Neuronal stem cell (in vitro differentiated cells): Measurements from ENCODE around the gene PAQR7.

Experiments
- DNase-seq: peaks from one replicate; pipeline ENCODE4 v3.0.0-alpha.2; 2013; ENCODE audit warnings: low spot score
- H2AFZ ChIP-seq: one replicate; pipeline ENCODE4 v1.6.1; 2013; ENCODE audit warnings: mild to moderate bottlenecking, low read length, inconsistent platforms
- H2AK5ac ChIP-seq: 2 replicates; pipeline ENCODE4 v1.6.1; 2013; ENCODE audit warnings: low read depth, mild to moderate bottlenecking, inconsistent platforms, low read length, moderate library complexity, mixed read lengths
- H2BK120ac ChIP-seq: 2 replicates; pipeline ENCODE4 v1.6.1; 2013; ENCODE audit warnings: low read depth, mild to moderate bottlenecking, inconsistent platforms, low read length, moderate library complexity, mixed read lengths
- H2BK12ac ChIP-seq: one replicate; pipeline ENCODE4 v1.6.1; 2013; ENCODE audit warnings: low read length, inconsistent platforms
- H2BK15ac ChIP-seq: 2 replicates; pipeline ENCODE4 v1.6.1; 2013; ENCODE audit warnings: mild to moderate bottlenecking, low read length, inconsistent platforms, mixed read lengths
- H2BK5ac ChIP-seq: one replicate; pipeline ENCODE4 v1.6.1; 2013; ENCODE audit warnings: inconsistent platforms, mild to moderate bottlenecking, low read length, moderate library complexity
- H3K14ac ChIP-seq: one replicate; pipeline ENCODE4 v1.6.1; 2013; ENCODE audit warnings: low read length, inconsistent platforms
- H3K18ac ChIP-seq: 2 replicates; pipeline ENCODE4 v1.6.1; 2013; ENCODE audit warnings: low read length, inconsistent platforms
- H3K23ac ChIP-seq: 2 replicates; pipeline ENCODE4 v1.6.1; 2013; ENCODE audit warnings: low read depth, mild to moderate bottlenecking, mixed read lengths, low read length, inconsistent platforms; ENCODE audit not compliant: poor library complexity
- H3K27ac ChIP-seq: replicated peaks from 3 replicates; pipeline ENCODE4 v1.5.1; 2013; ENCODE audit warnings: low read length, inconsistent platforms
- H3K27me3 ChIP-seq, 3 experiments: 2 replicates each; pipeline ENCODE4 v1.6.1; 2013; ENCODE audit warnings: low read length in 3 of 3, mild to moderate bottlenecking in 2 of 3, inconsistent platforms in 1 of 3, low read depth in 1 of 3, mixed read lengths in 1 of 3, moderate library complexity in 1 of 3; ENCODE audit not compliant: control insufficient read depth in 3 of 3, insufficient read depth in 3 of 3
- H3K36me3 ChIP-seq, 2 donors: replicated peaks in 1 of 2; 2 replicates each; pipeline ENCODE4 v1.6.1; 2013; ENCODE audit warnings: low read length in 2 of 2; ENCODE audit not compliant: control insufficient read depth in 2 of 2, insufficient read depth in 2 of 2
- H3K4ac ChIP-seq: 2 replicates; pipeline ENCODE4 v1.6.1; 2013; ENCODE audit warnings: inconsistent platforms, mild to moderate bottlenecking, low read length, moderate library complexity
- H3K4me1 ChIP-seq, 2 donors: 1 replicate in 1 of 2; 2 replicates in 1 of 2; pipeline ENCODE4 v1.6.1; 2013; ENCODE audit warnings: low read length in 2 of 2, low read depth in 1 of 2; ENCODE audit not compliant: control insufficient read depth in 2 of 2, insufficient read depth in 1 of 2
- H3K4me2 ChIP-seq: one replicate; pipeline ENCODE4 v1.6.1; 2013; ENCODE audit warnings: mild to moderate bottlenecking, low read length, inconsistent platforms; ENCODE audit not compliant: insufficient read depth, poor library complexity, severe bottlenecking
- H3K4me3 ChIP-seq, 2 donors: 2 replicates each; pipeline ENCODE4 v1.5.1; 2013; ENCODE audit warnings: low read length in 2 of 2, mild to moderate bottlenecking in 2 of 2, inconsistent platforms in 1 of 2, moderate library complexity in 1 of 2
- H3K79me1 ChIP-seq: one replicate; pipeline ENCODE4 v1.6.1; 2013; ENCODE audit warnings: low read depth, mild to moderate bottlenecking, inconsistent platforms, low read length, moderate library complexity
- H3K9ac ChIP-seq: one replicate; pipeline ENCODE4 v1.6.1; 2013; ENCODE audit warnings: mild to moderate bottlenecking, low read depth, low read length, inconsistent platforms; ENCODE audit not compliant: poor library complexity
- H3K9me3 ChIP-seq, 2 donors: replicated peaks in 1 of 2; 2 replicates each; pipeline versions ENCODE3 to v1.6.1; 2013; ENCODE audit warnings: low read length in 2 of 2, mild to moderate bottlenecking in 2 of 2, inconsistent platforms in 1 of 2, low read depth in 1 of 2, mixed read lengths in 1 of 2, moderate library complexity in 1 of 2; ENCODE audit not compliant: control insufficient read depth in 2 of 2, insufficient read depth in 1 of 2
- H4K8ac ChIP-seq: one replicate; pipeline ENCODE4 v1.6.1; 2013; ENCODE audit warnings: low read depth, mild to moderate bottlenecking, inconsistent platforms, low read length, moderate library complexity
- H4K91ac ChIP-seq: one replicate; pipeline ENCODE4 v1.6.1; 2013; ENCODE audit warnings: low read length, low read depth, mild to moderate bottlenecking, inconsistent platforms; ENCODE audit not compliant: poor library complexity
- WGBS, 2 donors: extraction: QIAGEN DNeasy Blood & Tissue Kit; methylation state at CpG; one replicate each; pipeline ENCODE4 v1.1.7; 2013; ENCODE audit warnings: missing lambda C conversion rate in 2 of 2, mixed read lengths in 1 of 2; ENCODE audit not compliant: insufficient read length in 2 of 2, insufficient replicate concordance in 1 of 2; ENCODE audit errors: extremely low coverage in 2 of 2; 5-methylcytosine and 5-hydroxymethylcytosine counted together

PAQR7 gene

DNA sequence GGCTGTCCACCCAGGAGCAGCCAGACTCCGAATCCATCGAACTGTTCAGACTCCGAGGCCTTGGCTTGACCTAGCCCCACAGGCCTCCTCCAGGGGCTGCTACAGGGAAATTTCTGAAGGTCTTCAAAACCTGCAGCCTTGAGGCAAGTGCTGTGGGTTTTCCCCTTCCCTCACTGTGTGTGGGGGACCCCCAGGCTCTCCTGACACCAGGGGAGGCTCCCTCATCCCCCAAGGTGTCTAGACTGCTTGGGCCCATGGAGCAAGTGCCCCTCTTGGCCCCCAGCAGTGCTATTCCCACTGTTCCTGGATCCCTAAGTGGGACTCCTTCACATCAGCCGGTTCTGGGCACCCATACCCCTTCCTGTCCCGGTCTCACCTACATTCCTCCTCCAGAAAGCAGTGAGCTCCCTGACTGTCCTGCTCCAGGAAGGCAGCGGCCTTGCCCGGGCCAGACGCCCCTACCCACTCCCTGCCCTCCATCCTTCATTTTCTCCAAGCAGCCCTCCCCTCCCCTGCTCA, 814 bp downstream of the PAQR7 start:
- DNase-seq = no peak
- H2BK120ac ChIP-seq = no peak overlapping the region
- H3K4ac ChIP-seq = peak overlapping the region; percentile 68
- peaks cover 16 to 22% of the 10 kb centered on the region in 2 donors for H3K4me1 ChIP-seq
- H3K18ac ChIP-seq = peak overlapping the region; percentile 96
- peaks cover 0 to 9% (median 0%) of the 10 kb centered on the region in 3 experiments for H3K27me3 ChIP-seq
- H2BK5ac ChIP-seq = no peak overlapping the region
- H2AK5ac ChIP-seq = peak overlapping the region; percentile 99
- no peak overlapping the region for H4K91ac ChIP-seq
- no CpG with 5 or more reads among the region's 8 CpGs for WGBS, 2 donors
- H3K14ac ChIP-seq = peak overlapping the region; percentile 75
- H3K36me3 ChIP-seq = peaks cover 0 to 6% of the 10 kb centered on the region in 2 donors
- H4K8ac ChIP-seq = peak overlapping the region; percentile 48
- H3K4me2 ChIP-seq = peak overlapping the region; percentile 78
- peak overlapping the region; percentile 94 for H2AFZ ChIP-seq
- no peaks in the 10 kb centered on the region for H3K9me3 ChIP-seq
- H2BK12ac ChIP-seq = no peak overlapping the region
- peaks cover 1% of the 10 kb centered on the region for H3K79me1 ChIP-seq
- no peak overlapping the region for H3K27ac ChIP-seq
- peak overlapping the region; percentile 91 for H3K9ac ChIP-seq
- H3K23ac ChIP-seq = peak overlapping the region; percentile 92
- peak overlapping the region; percentile 55 to 76 for H3K4me3 ChIP-seq
- H2BK15ac ChIP-seq = peak overlapping the region; percentile 46

DNA sequence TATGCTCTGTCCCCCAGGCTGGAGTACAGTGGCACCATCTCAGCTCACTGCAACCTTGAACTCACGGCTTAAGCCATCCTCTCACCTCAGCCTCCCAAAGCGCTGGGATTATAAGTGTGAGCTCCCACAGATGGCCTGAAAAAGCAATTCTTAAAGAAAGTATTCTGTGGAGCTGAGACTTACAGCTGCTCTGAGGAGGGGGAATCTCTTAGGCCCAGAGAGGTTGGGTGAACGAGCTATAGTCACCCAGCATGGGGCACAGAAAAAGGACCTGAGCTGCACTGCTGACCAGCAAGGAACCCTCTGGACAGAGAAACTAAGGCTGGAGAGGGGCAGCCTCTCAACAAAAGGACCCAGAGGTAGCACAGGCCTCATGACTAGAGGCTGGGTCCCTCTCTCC, 1.3 kb downstream of the PAQR7 start:
- Histone ChIP-seq H3K23ac (peak overlapping the region; percentile 92), H3K79me1 (peaks cover 1% of the 10 kb centered on the region), H4K8ac (no peak overlapping the region), H2BK12ac (no peak overlapping the region), H3K4me2 (peak overlapping the region; percentile 78), H3K27ac (no peak overlapping the region), H3K4me1 (peaks cover 18 to 22% of the 10 kb centered on the region in 2 donors), H2BK15ac (peak overlapping the region; percentile 46), H3K4ac (no peak overlapping the region), H3K9ac (no peak overlapping the region), H4K91ac (no peak overlapping the region), H2BK120ac (no peak overlapping the region), H2BK5ac (no peak overlapping the region), H3K18ac (peak overlapping the region; percentile 96), H3K4me3 (peak overlapping the region in 1 of 2 donors; percentile 55), H2AFZ (no peak overlapping the region), H3K36me3 (peaks cover 0 to 6% of the 10 kb centered on the region in 2 donors), H3K14ac (peak overlapping the region; percentile 75), H3K9me3 (no peaks in the 10 kb centered on the region), H3K27me3 (peaks cover 0 to 9% (median 0%) of the 10 kb centered on the region in 3 experiments), H2AK5ac (peak overlapping the region; percentile 99)
- no CpG with 5 or more reads among the region's 3 CpGs for WGBS, 2 donors
- no peak for DNase-seq

DNA sequence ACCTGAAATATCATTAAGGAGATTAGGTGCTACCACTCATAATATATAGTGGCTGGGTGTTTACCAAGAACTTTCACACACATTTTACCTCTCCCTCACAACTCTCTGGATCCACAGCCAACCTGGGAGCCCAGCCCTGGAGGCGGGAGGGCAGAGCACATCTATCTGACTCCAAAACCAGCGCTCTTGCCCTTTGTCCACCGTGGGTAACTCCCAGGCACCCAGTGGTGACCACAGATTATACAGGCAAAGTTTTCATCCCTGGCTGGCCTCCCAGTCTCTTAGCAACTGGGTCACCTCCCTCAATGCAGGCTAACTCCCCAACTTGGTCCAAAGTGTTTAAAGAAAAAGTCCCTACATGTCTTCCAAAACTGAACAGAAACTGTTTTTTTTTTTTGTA, 2.4 kb downstream of the PAQR7 start:
- no peak overlapping the region for H3K4ac ChIP-seq
- no peak overlapping the region for H3K9ac ChIP-seq
- H2BK5ac ChIP-seq = no peak overlapping the region
- H3K27ac ChIP-seq = no peak overlapping the region
- DNase-seq = no peak
- no peak overlapping the region for H2BK120ac ChIP-seq
- no peak overlapping the region for H2AFZ ChIP-seq
- H2AK5ac ChIP-seq = no peak overlapping the region
- H3K4me2 ChIP-seq = no peak overlapping the region
- no peak overlapping the region for H3K14ac ChIP-seq
- H3K23ac ChIP-seq = no peak overlapping the region
- peaks cover 0 to 6% of the 10 kb centered on the region in 2 donors for H3K36me3 ChIP-seq
- H2BK12ac ChIP-seq = no peak overlapping the region
- no peak overlapping the region for H2BK15ac ChIP-seq
- peaks cover 18 to 22% of the 10 kb centered on the region in 2 donors for H3K4me1 ChIP-seq
- no peak overlapping the region for H3K18ac ChIP-seq
- H4K8ac ChIP-seq = no peak overlapping the region
- no peaks in the 10 kb centered on the region for H3K9me3 ChIP-seq
- H3K4me3 ChIP-seq = no peak overlapping the region
- H4K91ac ChIP-seq = no peak overlapping the region
- peaks cover 0 to 9% (median 0%) of the 10 kb centered on the region in 3 experiments for H3K27me3 ChIP-seq
- no CpG with 5 or more reads among the region's 3 CpGs for WGBS, 2 donors
- peaks cover 1% of the 10 kb centered on the region for H3K79me1 ChIP-seq

DNA sequence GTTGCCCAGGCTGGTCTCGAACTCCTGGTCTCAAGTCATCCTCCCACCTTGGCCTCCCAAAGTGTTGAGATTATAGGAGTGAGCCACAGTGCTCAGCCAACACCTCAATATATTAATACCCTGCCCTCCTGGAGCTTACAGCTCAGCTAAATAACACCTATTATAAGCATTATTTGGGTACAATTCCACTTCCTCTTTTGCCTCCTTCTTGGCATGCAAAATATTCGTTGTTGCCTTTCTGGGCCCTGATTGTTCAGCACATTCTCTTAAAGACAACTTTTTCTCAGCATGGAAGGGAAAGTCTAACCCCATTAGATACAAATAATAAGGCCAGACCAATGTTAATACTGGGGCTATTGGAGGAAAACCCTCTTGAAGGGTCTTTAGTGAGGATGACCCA, 2.8 kb downstream of the PAQR7 start:
- Histone ChIP-seq H3K79me1 (peaks cover 1% of the 10 kb centered on the region), H2BK15ac (no peak overlapping the region), H4K8ac (no peak overlapping the region), H3K4me2 (no peak overlapping the region), H2AK5ac (no peak overlapping the region), H3K36me3 (peaks cover 0 to 6% of the 10 kb centered on the region in 2 donors), H2BK120ac (no peak overlapping the region), H3K23ac (no peak overlapping the region), H4K91ac (no peak overlapping the region), H3K27ac (no peak overlapping the region), H2AFZ (no peak overlapping the region), H3K18ac (no peak overlapping the region), H3K14ac (no peak overlapping the region), H3K4me1 (peaks cover 20 to 24% of the 10 kb centered on the region in 2 donors), H3K4ac (no peak overlapping the region), H2BK5ac (no peak overlapping the region), H3K9ac (no peak overlapping the region), H3K27me3 (peaks cover 0 to 9% (median 0%) of the 10 kb centered on the region in 3 experiments), H3K4me3 (no peak overlapping the region), H3K9me3 (no peaks in the 10 kb centered on the region), H2BK12ac (no peak overlapping the region)
- no peak for DNase-seq
- WGBS, 2 donors = no CpG with 5 or more reads among the region's 2 CpGs
